HG02610 (cell line): Measurements from ENCODE around the gene EDDM13.
"Not testable (repeated sequence)": the region's sequence is repeated elsewhere in the genome, so short reads cannot be mapped to it uniquely, and the experiment has no call there.

ENCODE experiments used
- ATAC-seq: cut with Tn5 transposase; IDR thresholded peaks from one replicate; pipeline ENCODE4 v1.9.1; 2021; ENCODE audit warnings: mild to moderate bottlenecking, moderate library complexity; ENCODE audit not compliant: unreplicated experiment

Gene EDDM13

GRCh38 chr19:56294549-56294948 lies 22.0 kb downstream of the EDDM13 start:
- ATAC-seq, result no peak

GRCh38 chr19:56295531-56296455 lies 23.2 kb downstream of the EDDM13 start:
- no peak for ATAC-seq

GRCh38 chr19:56297010-56297409 lies 24.5 kb downstream of the EDDM13 start:
- ATAC-seq, result no peak

GRCh38 chr19:56299688-56300087 lies 27.1 kb downstream of the EDDM13 start:
- ATAC-seq, result no peak

- no peak for ATAC-seq
Measured at GRCh38 chr19:56301155-56301554, 28.6 kb downstream of the EDDM13 start.

GRCh38 chr19:56301886-56302620 lies 29.5 kb downstream of the EDDM13 start:
- ATAC-seq, result no peak

- no peak for ATAC-seq
Measured at GRCh38 chr19:56304243-56304642, 31.7 kb downstream of the EDDM13 start.

- no peak for ATAC-seq
Measured at GRCh38 chr19:56306016-56306415, 33.5 kb downstream of the EDDM13 start.

GRCh38 chr19:56307062-56307461 lies 34.5 kb downstream of the EDDM13 start:
- ATAC-seq, result not testable (repeated sequence)

- ATAC-seq, result no peak
Measured at GRCh38 chr19:56308792-56309191, 36.2 kb downstream of the EDDM13 start.

- no peak for ATAC-seq
Measured at GRCh38 chr19:56309511-56310185, 37.1 kb downstream of the EDDM13 start.

GRCh38 chr19:56310462-56310861 lies 37.9 kb downstream of the EDDM13 start:
- no peak for ATAC-seq

- no peak for ATAC-seq
Measured at GRCh38 chr19:56312342-56312741, 39.8 kb downstream of the EDDM13 start.

GRCh38 chr19:56312787-56313657 lies 40.5 kb downstream of the EDDM13 start:
- no peak for ATAC-seq

- ATAC-seq, result peak; percentile 1
Measured at GRCh38 chr19:56314018-56314380, 41.5 kb downstream of the EDDM13 start.

GRCh38 chr19:56314381-56315076 lies 42.0 kb downstream of the EDDM13 start, which contains the start of gene ZSCAN5A:
Gene ZSCAN5A (minus strand): TSS chr19:56314839. CDS start chr19:56225046, 89,793 bp downstream.
- ATAC-seq, result peak; percentile 70

- peak; percentile 72 for ATAC-seq
Measured at GRCh38 chr19:56315077-56315828, 42.7 kb downstream of the EDDM13 start.

GRCh38 chr19:56316728-56317127 lies 44.2 kb downstream of the EDDM13 start:
- ATAC-seq, result no peak

GRCh38 chr19:56317749-56318148 lies 45.2 kb downstream of the EDDM13 start:
- no peak for ATAC-seq
